GM18517 (cell line): Measurements from ENCODE around the gene VASP.

ENCODE experiments used
- ATAC-seq: cut with Tn5 transposase; IDR thresholded peaks from one replicate; pipeline ENCODE4 v1.9.1; 2021; ENCODE audit warnings: mild to moderate bottlenecking, moderate library complexity; ENCODE audit not compliant: unreplicated experiment

The VASP gene

GRCh38 chr19:45514376-45515051 is 7.2 kb downstream of the VASP start:
- ATAC-seq: no peak

DNA sequence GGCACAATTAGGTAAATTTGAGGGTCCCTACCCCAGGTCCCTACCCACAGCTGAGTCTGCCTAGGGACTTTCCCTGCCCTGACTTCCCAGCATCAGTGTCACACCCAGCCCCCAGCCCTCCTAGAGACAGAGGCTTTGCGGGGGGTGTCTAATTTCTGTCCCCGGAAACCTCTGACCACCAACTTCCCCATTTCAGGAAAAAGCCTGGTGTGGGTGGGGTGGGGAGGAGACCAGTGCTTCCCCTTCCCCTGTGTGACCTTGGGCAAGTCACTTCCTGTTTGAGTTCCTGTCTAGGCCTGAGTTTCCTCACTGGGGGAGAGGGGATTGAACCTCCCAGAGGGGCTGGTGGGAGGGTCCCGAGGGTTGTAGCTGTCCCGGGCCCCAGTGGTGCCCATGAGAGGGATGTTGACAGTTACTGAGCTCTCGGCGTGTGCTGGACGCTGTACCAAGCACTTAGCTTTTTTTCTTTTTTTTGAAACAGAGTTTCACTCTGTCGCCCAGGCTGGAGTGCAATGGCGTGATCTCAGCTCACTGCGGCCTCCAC is 7.9 kb downstream of the VASP start:
- no peak for ATAC-seq

GRCh38 chr19:45515807-45516401 is 8.6 kb downstream of the VASP start:
- no peak for ATAC-seq

DNA sequence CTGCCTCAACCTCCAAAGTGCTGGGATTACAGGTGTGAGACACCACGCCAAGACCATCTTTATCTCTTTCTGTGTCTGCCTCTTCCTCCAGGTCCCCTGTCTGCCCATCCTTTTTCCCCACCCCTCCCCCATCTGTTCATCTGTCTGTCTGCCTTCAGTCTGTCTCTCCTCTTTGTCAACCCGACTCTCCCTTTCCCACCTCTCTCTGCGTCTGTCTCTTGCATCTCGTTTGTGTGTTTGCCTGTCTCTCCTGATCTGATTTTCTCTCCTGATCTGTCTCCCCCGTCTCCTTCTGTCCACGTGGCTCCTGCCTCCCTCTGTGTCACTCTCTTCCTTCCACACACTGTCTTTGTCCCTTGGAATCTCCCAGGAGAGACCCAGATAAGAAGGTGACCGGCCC is 10.0 kb downstream of the VASP start:
- no peak for ATAC-seq

DNA sequence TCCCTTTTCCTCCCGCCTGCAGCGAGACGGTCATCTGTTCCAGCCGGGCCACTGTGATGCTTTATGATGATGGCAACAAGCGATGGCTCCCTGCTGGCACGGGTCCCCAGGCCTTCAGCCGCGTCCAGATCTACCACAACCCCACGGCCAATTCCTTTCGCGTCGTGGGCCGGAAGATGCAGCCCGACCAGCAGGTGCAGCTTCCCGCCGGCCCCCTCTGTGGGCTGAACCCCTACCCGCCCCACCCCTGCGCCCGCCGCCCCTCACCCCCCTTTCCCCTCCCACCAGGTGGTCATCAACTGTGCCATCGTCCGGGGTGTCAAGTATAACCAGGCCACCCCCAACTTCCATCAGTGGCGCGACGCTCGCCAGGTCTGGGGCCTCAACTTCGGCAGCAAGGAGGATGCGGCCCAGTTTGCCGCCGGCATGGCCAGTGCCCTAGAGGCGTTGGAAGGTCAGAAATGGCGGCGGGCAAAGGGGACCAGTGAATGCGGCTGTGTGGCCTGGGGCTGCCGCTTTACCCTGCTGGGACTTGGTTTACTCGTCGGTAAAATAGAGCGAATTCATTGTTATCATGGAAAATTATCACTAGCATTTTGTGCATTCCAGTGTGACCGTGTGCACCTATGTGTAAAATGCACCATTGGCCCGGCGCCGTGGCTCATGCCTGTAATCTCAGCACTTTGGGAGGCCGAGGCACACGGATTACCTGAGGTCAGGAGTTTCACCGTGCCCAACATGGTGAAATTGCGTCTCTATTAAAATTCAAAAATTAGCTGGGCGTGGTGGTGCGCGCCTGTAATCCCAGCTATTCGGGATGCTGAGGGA is 10.6 kb downstream of the VASP start:
- no peak for ATAC-seq

GRCh38 chr19:45518469-45518826 is 11.2 kb downstream of the VASP start:
- ATAC-seq: no peak

GRCh38 chr19:45522010-45522941 is 15.0 kb downstream of the VASP start:
- ATAC-seq: no peak

DNA sequence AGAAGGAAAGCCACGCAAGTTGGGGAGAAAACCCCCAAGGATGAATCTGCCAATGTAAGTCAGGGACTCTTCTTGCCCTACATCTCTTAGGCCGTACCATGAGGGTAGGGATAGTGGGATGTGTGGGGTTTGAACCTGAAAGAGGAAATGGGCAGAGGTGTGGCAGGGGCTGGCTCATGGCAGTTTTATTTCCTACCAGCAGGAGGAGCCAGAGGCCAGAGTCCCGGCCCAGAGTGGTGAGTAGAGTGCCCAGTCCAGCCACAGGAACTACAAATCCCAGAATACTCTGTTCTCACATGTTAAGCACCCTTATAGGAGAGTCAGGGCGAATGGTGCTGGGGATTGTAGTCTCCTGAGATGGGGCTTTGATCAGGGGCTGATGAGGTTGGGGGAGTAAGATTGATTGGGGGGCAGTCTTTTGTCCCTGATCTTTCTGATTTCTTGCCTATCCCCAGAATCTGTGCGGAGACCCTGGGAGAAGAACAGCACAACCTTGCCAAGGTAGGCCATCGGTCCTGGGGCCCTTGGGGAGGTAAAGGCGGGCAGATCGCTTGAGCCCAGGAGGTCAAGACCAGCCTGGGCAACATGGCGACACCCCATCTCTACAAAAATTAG is 16.5 kb downstream of the VASP start:
- peak; percentile 76 for ATAC-seq

GRCh38 chr19:45524575-45525129 is 17.4 kb downstream of the VASP start:
- ATAC-seq: no peak

DNA sequence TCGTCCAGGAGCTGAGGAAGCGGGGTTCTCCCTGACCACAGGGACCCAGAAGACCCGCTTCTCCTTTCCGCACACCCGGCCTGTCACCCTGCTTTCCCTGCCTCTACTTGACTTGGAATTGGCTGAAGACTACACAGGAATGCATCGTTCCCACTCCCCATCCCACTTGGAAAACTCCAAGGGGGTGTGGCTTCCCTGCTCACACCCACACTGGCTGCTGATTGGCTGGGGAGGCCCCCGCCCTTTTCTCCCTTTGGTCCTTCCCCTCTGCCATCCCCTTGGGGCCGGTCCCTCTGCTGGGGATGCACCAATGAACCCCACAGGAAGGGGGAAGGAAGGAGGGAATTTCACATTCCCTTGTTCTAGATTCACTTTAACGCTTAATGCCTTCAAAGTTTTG is 18.9 kb downstream of the VASP start:
- no peak for ATAC-seq

DNA sequence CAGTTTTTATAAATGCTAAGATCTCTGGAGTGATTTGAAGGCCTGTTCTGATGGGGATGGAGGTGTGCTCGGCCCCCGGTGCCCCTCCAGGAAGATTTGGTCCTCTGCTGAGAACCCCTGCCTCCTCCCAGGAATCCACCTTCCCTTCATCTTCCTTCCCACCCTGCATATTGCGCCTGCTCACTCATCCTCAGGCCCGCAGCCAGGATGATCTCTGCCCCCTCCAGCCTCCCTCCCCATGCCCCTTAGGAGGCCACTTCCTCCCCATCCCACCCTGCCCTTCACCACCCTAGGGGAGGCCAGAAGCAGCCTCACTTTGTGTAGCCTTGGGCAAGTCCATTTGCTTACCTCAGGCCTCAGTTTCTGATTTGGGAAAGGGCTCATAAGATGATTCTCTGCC is 19.7 kb downstream of the VASP start:
- no peak for ATAC-seq

GRCh38 chr19:45527731-45528130 is 20.5 kb downstream of the VASP start:
- ATAC-seq: no peak

- ATAC-seq: no peak
Observed at GRCh38 chr19:45528149-45528743, 21.0 kb downstream of the VASP start.

- ATAC-seq: no peak
Observed at GRCh38 chr19:45528744-45529419, 21.6 kb downstream of the VASP start.

- ATAC-seq: no peak
Observed at GRCh38 chr19:45529420-45529785, 22.1 kb downstream of the VASP start.

DNA sequence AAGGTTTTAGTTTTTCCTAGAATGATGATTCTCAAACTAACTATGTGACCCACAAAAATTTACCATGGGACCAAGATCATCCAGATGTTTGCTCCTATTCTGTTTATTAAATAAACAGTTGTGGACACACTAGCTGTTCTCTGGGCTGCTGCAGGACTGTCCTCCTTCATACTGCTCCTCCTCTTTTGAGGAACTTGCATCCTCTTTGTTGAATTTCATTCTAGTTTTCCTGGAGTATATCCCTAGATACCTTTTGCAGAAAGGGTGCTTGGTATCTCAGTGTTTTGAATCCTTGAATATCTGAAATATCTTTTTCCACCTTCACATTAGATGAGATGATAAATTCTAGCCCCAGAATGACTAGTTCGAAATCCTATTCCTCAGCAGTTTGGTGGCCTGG is 24.1 kb downstream of the VASP start:
- no peak for ATAC-seq

- ATAC-seq: no peak
Observed at GRCh38 chr19:45539459-45539858, 32.2 kb downstream of the VASP start.

- ATAC-seq: no peak
Observed at GRCh38 chr19:45542234-45542668, 35.0 kb downstream of the VASP start.

DNA sequence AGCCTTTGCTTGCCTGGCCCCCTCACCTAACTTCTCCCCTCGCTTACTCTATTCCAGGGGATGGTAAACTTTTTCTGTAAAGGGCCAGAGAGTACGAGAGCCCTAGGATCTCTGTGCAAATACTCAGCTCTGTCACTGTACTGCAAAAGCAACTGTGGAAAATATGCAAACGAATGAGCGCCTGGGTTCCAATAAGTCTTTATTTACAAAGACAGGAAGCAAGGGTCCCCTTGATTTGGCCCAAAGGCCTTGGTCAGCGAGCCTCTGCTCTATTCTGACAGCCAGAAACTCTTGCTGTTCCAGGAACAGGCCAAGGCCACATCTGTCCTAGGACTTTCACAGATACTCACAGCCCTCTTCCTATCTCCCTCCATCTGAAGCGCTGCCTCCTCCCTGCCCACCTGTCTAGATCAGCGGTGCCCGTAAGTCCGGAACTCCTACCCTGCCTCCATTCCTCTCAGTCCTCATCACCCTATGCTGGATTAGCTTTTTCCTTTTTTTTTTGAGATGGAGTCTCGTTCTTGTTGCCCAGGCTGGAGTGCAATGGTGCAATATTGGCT is 40.0 kb downstream of the VASP start:
- ATAC-seq: no peak
